H9 (cell line): ENCODE results near the gene INHBB. TPM values are rescaled to one million over a fixed set of nuclear protein-coding genes. Genes with fewer than 3 reads are reported as not detected.

Experiments used
- DNase-seq: peaks from one replicate; pipeline ENCODE4 v3.0.0-alpha.2; 2017
- H2AFZ ChIP-seq: one replicate; pipeline ENCODE4 v1.6.1; 2013; ENCODE audit warnings: mild to moderate bottlenecking, low read length, control low read depth, moderate library complexity
- H2AK5ac ChIP-seq: 2 replicates; pipeline ENCODE4 v1.6.1; 2013; ENCODE audit warnings: low read length, control low read depth, mixed read lengths; ENCODE audit not compliant: insufficient read length
- H2BK120ac ChIP-seq: one replicate; pipeline ENCODE4 v1.6.1; 2013; ENCODE audit warnings: low read depth, mild to moderate bottlenecking, low read length, control low read depth, inconsistent platforms; ENCODE audit not compliant: poor library complexity, severe bottlenecking
- H2BK12ac ChIP-seq: 2 replicates; pipeline ENCODE4 v1.6.1; 2013; ENCODE audit warnings: low read length, control low read depth, mixed read lengths, low read depth; ENCODE audit not compliant: insufficient read length
- H2BK15ac ChIP-seq: 2 replicates; pipeline ENCODE4 v1.6.1; 2013; ENCODE audit warnings: low read depth, low read length, control low read depth
- H2BK20ac ChIP-seq: one replicate; pipeline ENCODE4 v1.6.1; 2013; ENCODE audit warnings: low read depth, mild to moderate bottlenecking, low read length, control low read depth, inconsistent platforms; ENCODE audit not compliant: poor library complexity, severe bottlenecking
- H2BK5ac ChIP-seq: 2 replicates; pipeline ENCODE4 v1.6.1; 2013; ENCODE audit warnings: low read length, control low read depth, mixed read lengths; ENCODE audit not compliant: insufficient read length
- H3K14ac ChIP-seq: 2 replicates; pipeline ENCODE4 v1.6.1; 2013; ENCODE audit warnings: low read length, control low read depth; ENCODE audit not compliant: insufficient read depth
- H3K18ac ChIP-seq: 2 replicates; pipeline ENCODE4 v1.6.1; 2013; ENCODE audit warnings: low read depth, mild to moderate bottlenecking, mixed read lengths, low read length, control low read depth; ENCODE audit not compliant: insufficient read length
- H3K23ac ChIP-seq: 2 replicates; pipeline ENCODE4 v1.6.1; 2013; ENCODE audit warnings: low read length, control low read depth, mixed read lengths, low read depth; ENCODE audit not compliant: insufficient read length
- H3K23me2 ChIP-seq: 2 replicates; pipeline ENCODE4 v1.6.1; 2013; ENCODE audit warnings: low read depth, mild to moderate bottlenecking, mixed read lengths, low read length, control low read depth; ENCODE audit not compliant: insufficient read length, poor library complexity, severe bottlenecking
- H3K27ac ChIP-seq: 2 replicates; pipeline ENCODE4 v1.5.1; 2013; ENCODE audit warnings: low read length, control low read depth, mixed read lengths, low read depth; ENCODE audit not compliant: insufficient read length
- H3K27me3 ChIP-seq: 2 replicates; pipeline ENCODE4 v1.6.1; 2013; ENCODE audit warnings: low read length, control low read depth, inconsistent platforms; ENCODE audit not compliant: insufficient read depth
- H3K4ac ChIP-seq: 2 replicates; pipeline ENCODE4 v1.6.1; 2013; ENCODE audit warnings: low read depth, mild to moderate bottlenecking, control low read depth, inconsistent platforms, low read length, moderate library complexity
- H3K4me1 ChIP-seq: 2 replicates; pipeline ENCODE4 v1.6.1; 2013; ENCODE audit warnings: low read length, control low read depth, inconsistent platforms; ENCODE audit not compliant: insufficient read depth
- H3K4me2 ChIP-seq: 2 replicates; pipeline ENCODE4 v1.6.1; 2013; ENCODE audit warnings: low read length, control low read depth, mixed read lengths; ENCODE audit not compliant: insufficient read length, insufficient read depth
- H3K56ac ChIP-seq: 2 replicates; pipeline ENCODE4 v1.6.1; 2013; ENCODE audit warnings: low read depth, mild to moderate bottlenecking, mixed read lengths, low read length, control low read depth; ENCODE audit not compliant: insufficient read length
- H3K79me1 ChIP-seq: 2 replicates; pipeline ENCODE4 v1.6.1; 2013; ENCODE audit warnings: low read depth, mild to moderate bottlenecking, moderate library complexity, low read length, control low read depth, inconsistent platforms; ENCODE audit not compliant: insufficient read depth, poor library complexity, severe bottlenecking
- H3K79me2 ChIP-seq: 2 replicates; pipeline ENCODE4 v1.6.1; 2013; ENCODE audit warnings: low read length, control low read depth, inconsistent platforms; ENCODE audit not compliant: insufficient read depth
- H3K9ac ChIP-seq: 2 replicates; pipeline ENCODE4 v1.6.1; 2013; ENCODE audit warnings: low read length, control low read depth, mixed read lengths; ENCODE audit not compliant: insufficient read length; ENCODE audit errors: extremely low read depth
- H3K9me3 ChIP-seq: one replicate; pipeline ENCODE4 v1.6.1; 2013; ENCODE audit warnings: low read depth, low read length, inconsistent platforms; ENCODE audit not compliant: control insufficient read depth
- H3T11ph ChIP-seq: one replicate; pipeline ENCODE4 v1.6.1; 2013; ENCODE audit warnings: mild to moderate bottlenecking, low read length, control low read depth, inconsistent platforms
- H4K20me1 ChIP-seq: one replicate; pipeline ENCODE4 v1.6.1; 2013; ENCODE audit not compliant: control insufficient read depth, insufficient read length, insufficient read depth
- H4K5ac ChIP-seq: 2 replicates; pipeline ENCODE4 v1.6.1; 2013; ENCODE audit warnings: low read depth, mild to moderate bottlenecking, mixed read lengths, low read length, control low read depth; ENCODE audit not compliant: insufficient read length
- H4K8ac ChIP-seq: replicated peaks from 2 replicates; pipeline ENCODE4 v1.6.1; 2013; ENCODE audit warnings: low read length, control low read depth, mixed read lengths, low read depth; ENCODE audit not compliant: insufficient read length
- H4K91ac ChIP-seq: 2 replicates; pipeline ENCODE4 v1.6.1; 2013; ENCODE audit warnings: low read depth, mild to moderate bottlenecking, moderate library complexity, mixed read lengths, low read length, control low read depth; ENCODE audit not compliant: insufficient read length
- H3K27ac Mint-ChIP-seq, 3 experiments: 2 replicates in 2 of 3; 3 replicates in 1 of 3; pipeline ENCODE4 v1.8.0; 2020 to 2021; ENCODE audit warnings: mixed read lengths in 3 of 3, mild to moderate bottlenecking in 1 of 3, moderate library complexity in 1 of 3
- H3K27me3 Mint-ChIP-seq: 2 replicates; pipeline ENCODE4 v1.8.0; 2021; ENCODE audit warnings: low read depth, mild to moderate bottlenecking, moderate library complexity, mixed read lengths
- H3K36me3 Mint-ChIP-seq, 3 experiments: 2 replicates in 2 of 3; 3 replicates in 1 of 3; pipeline ENCODE4 v1.8.0; 2020 to 2021; ENCODE audit warnings: low read depth in 3 of 3, mixed read lengths in 3 of 3; ENCODE audit not compliant: insufficient read depth in 1 of 3
- H3K4me1 Mint-ChIP-seq, 2 experiments: 2 replicates each; pipeline ENCODE4 v1.8.0; 2020; ENCODE audit warnings: mixed read lengths in 2 of 2
- H3K4me3 Mint-ChIP-seq, 2 experiments: 2 replicates in 1 of 2; 3 replicates in 1 of 2; pipeline ENCODE4 v1.8.0; 2020 to 2021; ENCODE audit warnings: mild to moderate bottlenecking in 2 of 2, mixed read lengths in 2 of 2, moderate library complexity in 1 of 2
- H3K9me3 Mint-ChIP-seq, 2 experiments: 2 replicates in 1 of 2; 3 replicates in 1 of 2; pipeline ENCODE4 v1.8.0; 2020; ENCODE audit warnings: mild to moderate bottlenecking in 2 of 2, mixed read lengths in 2 of 2, moderate library complexity in 1 of 2
- CTCF ChIP-seq: fragments of 200-600 bp; sonication (generic); conservative IDR thresholded peaks from 3 replicates; pipeline ENCODE4 v1.8.0; 2021; ENCODE audit warnings: antibody characterized with exemption, mild to moderate bottlenecking
- WGBS: extraction: QIAGEN DNeasy Blood & Tissue Kit; methylation state at CpG from one replicate; pipeline ENCODE4 v1.1.7; 2013; ENCODE audit warnings: missing lambda C conversion rate, low lambda C conversion rate, mixed read lengths; ENCODE audit not compliant: insufficient read length; ENCODE audit errors: extremely low coverage; 5-methylcytosine and 5-hydroxymethylcytosine counted together
- total RNA-seq: library from RNA; stranded (reverse); gene quantifications from 2 replicates; pipeline ENCODE4 v1.2.1, GENCODE V29; 2021

Gene INHBB
- total RNA-seq, 1 experiment from 2014 or later: 0.13 TPM

- Histone ChIP-seq H4K8ac (no peak overlapping the region), H3K56ac (no peak overlapping the region), H2AFZ (no peak overlapping the region), H2BK20ac (no peak overlapping the region), H2BK120ac (no peak overlapping the region), H3K23ac (no peak overlapping the region), H3T11ph (no peak overlapping the region), H3K4me1 (no peaks in the 10 kb centered on the region), H4K5ac (no peak overlapping the region), H3K4ac (no peak overlapping the region), H2BK12ac (no peak overlapping the region), H2BK5ac (no peak overlapping the region), H3K27me3 (no peaks in the 10 kb centered on the region), H3K27ac (no peak overlapping the region), H2BK15ac (no peak overlapping the region), H3K18ac (no peak overlapping the region), H3K4me2 (no peak overlapping the region), H3K14ac (peak overlapping the region; percentile 55; the same call in 1 of the 2 replicates), H3K9ac (no peak overlapping the region), H4K20me1 (no peaks in the 10 kb centered on the region), H2AK5ac (no peak overlapping the region), H3K79me1 (no peaks in the 10 kb centered on the region), H3K79me2 (no peaks in the 10 kb centered on the region), H4K91ac (no peak overlapping the region), H3K9me3 (no peaks in the 10 kb centered on the region), H3K23me2 (no peaks in the 10 kb centered on the region)
- DNase-seq: no peak
- no peak overlapping the region; a peak in 1 of 7 replicates for H3K27ac Mint-ChIP-seq
- peaks cover 0 to 9% (median 0%) of the 10 kb centered on the region in 3 experiments; a peak in 3 of 7 replicates for H3K36me3 Mint-ChIP-seq
- no peaks in the 10 kb centered on the region for H3K9me3 Mint-ChIP-seq
- peaks cover 12% of the 10 kb centered on the region for H3K27me3 Mint-ChIP-seq
- TF ChIP-seq CTCF: no peak
- no peak overlapping the region for H3K4me3 Mint-ChIP-seq
- WGBS: no CpG with 5 or more reads among the region's 10 CpGs
- peaks cover 15 to 17% of the 10 kb centered on the region in 2 experiments for H3K4me1 Mint-ChIP-seq
Measured at GRCh38 chr2:120300385-120300784, 45.6 kb upstream of the INHBB start.
